Esophagus squamous epithelium (tissue), 4 donors: ENCODE data around the gene PGLYRP4.

Source experiments
- POLR2A ChIP-seq, 4 donors: fragments of 450-650 bp; IDR thresholded peaks; one replicate each; pipeline ENCODE4 v1.6.1; 2017; ENCODE audit warnings: antibody characterized with exemption in 4 of 4, mild to moderate bottlenecking in 4 of 4, moderate library complexity in 3 of 4
- TF ChIP-seq, protein P1 (sequence below), 6 experiments: fragments of 450-650 bp in 4 of 6; fragments of 200-600 bp in 2 of 6; sonication (generic) in 2 of 6; IDR thresholded peaks; one replicate each; pipeline ENCODE4 v1.5.1; 2016 to 2019; ENCODE audit warnings: antibody characterized with exemption in 6 of 6, mild to moderate bottlenecking in 4 of 6, moderate library complexity in 4 of 6

GRCh38 chr1:153356392-153357075 lies 7.9 kb upstream of the PGLYRP4 start:
- TF ChIP-seq, protein P1, sequence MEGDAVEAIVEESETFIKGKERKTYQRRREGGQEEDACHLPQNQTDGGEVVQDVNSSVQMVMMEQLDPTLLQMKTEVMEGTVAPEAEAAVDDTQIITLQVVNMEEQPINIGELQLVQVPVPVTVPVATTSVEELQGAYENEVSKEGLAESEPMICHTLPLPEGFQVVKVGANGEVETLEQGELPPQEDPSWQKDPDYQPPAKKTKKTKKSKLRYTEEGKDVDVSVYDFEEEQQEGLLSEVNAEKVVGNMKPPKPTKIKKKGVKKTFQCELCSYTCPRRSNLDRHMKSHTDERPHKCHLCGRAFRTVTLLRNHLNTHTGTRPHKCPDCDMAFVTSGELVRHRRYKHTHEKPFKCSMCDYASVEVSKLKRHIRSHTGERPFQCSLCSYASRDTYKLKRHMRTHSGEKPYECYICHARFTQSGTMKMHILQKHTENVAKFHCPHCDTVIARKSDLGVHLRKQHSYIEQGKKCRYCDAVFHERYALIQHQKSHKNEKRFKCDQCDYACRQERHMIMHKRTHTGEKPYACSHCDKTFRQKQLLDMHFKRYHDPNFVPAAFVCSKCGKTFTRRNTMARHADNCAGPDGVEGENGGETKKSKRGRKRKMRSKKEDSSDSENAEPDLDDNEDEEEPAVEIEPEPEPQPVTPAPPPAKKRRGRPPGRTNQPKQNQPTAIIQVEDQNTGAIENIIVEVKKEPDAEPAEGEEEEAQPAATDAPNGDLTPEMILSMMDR (IDR thresholded peaks at IDR 0.05): no peak
- no peak for TF ChIP-seq POLR2A (IDR thresholded peaks at IDR 0.05)
